Hypothalamus (tissue), 51 donors: Measurements from ENCODE around the gene CNTNAP5.

ENCODE experiments used
- DNase-seq, 51 donors: peaks; one replicate each; lab custom pipeline; 2025; lab: John Stamatoyannopoulos, UW

The CNTNAP5 gene

DNA sequence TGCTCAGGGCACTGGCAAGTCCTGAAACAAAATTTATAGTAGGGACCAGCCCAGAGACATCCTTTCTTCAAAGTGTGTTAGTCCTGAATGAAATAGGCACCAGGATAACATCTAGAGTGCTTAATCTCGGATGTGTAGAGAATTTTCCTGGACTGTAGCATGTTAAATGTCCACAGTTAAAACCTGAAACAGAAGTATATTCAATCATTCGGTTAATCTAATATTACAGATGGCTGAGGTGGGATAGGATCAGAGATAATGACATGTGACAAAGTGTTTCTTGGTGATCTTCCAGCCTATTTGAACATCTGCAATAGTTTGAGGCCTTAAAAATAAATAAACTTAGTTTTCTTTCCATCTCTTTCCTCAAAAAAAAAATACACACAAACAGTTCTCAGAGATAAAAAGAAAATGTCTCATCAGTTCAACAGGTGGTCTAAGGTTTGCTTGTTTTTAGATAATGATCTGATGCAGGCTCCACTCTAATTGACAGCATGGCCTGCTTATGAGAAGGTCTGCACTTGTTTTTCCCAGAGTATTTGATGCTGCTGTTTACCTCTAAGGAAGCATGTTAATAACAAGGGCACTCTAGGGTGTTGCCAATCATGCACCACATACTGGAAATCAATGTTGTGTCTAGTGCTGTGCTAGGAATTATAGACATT lies 25.9 kb downstream of the CNTNAP5 start:
- DNase-seq: no peak

DNA sequence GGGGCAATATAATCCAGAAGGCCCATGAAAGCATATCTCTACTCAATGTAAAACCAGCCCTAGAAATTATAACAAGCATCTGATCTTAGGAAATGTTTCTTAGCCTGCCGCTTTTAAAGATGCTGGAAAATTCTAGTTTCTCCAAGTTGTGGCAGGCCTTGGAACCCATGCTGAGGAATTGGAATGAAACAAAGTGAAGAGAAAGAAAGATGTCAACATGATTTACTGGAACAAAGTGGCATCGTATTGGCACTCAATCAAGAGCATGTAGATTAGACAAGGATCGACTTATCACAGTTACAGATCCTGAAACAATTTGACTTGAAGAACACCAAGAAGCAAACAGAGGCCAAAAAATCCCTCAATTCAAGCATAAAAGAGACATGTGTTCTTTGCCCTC lies 28.7 kb downstream of the CNTNAP5 start:
- no peak for DNase-seq

DNA sequence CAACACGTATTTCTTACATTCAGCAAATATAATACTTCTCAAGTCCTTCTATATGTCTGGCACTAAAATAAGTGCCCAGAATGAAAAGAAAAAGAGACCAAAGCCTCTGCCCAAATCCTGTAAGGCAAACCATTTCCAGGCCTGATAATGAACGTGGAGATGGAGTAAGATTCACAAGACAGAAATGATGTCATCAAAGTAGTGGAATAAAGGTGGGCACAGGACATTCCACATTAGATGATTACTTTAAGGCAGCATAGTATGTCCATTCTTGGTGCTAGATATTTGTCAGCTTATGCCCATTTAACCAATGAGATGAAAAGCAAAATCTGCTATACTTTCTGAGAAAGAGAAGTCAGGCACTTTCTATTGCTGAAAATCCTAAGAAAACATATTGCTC lies 38.5 kb downstream of the CNTNAP5 start:
- DNase-seq: no peak

DNA sequence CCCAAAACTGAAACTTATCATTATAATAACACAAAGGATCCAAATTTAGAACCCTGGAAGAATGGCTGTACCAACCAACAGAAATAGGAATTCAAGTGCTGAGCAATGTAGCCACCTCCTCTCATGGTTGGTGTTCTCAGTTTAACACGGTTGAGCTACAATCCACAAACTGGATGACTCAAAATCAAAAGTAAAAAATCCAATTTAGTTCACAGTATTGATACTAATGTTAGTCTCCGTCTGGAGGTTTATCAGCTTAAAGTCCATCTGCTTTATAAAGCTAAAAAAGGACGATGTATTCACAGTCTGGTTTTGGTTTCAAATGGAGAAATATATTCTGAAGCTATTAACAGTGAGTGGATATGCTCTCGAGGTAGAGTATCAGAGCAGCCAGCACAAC lies 40.5 kb downstream of the CNTNAP5 start:
- DNase-seq: no peak

DNA sequence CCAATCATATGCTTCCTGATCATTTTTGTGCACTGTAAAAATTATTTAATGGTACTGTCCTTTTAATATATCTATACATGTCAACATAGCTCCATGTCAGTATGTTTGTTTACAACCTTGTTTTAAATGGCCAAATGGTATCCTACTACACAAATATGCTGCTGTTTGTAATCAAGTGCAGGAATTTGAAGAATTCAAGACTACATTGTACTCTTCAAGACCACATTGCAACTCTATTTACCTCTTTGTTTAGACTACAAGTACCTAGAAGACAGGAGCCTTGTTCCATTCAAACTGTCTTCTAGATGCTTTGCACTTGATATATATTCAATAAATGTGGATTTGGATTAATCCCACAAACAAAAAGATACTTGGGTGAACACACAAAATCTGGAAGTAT lies 41.7 kb downstream of the CNTNAP5 start:
- DNase-seq: no peak

DNA sequence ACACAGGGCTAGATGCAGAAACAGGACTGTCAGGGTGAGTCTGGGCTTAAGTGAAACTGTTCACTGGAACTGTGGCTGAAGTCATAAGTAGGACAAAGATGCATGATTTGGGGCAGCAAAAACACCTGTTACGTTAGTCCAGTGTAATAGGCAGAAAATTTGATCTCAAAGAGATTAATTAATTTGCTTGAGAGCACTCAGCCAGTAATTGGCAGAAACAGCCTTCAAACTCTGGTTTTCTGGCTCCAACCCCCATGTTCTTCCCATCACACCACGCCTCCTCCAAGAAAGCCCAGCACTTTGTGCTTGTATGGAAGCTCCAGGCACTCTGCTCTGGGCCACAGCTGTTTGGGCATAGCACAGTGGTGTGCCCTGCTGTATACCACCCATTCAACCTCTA lies 54.0 kb downstream of the CNTNAP5 start:
- no peak for DNase-seq

DNA sequence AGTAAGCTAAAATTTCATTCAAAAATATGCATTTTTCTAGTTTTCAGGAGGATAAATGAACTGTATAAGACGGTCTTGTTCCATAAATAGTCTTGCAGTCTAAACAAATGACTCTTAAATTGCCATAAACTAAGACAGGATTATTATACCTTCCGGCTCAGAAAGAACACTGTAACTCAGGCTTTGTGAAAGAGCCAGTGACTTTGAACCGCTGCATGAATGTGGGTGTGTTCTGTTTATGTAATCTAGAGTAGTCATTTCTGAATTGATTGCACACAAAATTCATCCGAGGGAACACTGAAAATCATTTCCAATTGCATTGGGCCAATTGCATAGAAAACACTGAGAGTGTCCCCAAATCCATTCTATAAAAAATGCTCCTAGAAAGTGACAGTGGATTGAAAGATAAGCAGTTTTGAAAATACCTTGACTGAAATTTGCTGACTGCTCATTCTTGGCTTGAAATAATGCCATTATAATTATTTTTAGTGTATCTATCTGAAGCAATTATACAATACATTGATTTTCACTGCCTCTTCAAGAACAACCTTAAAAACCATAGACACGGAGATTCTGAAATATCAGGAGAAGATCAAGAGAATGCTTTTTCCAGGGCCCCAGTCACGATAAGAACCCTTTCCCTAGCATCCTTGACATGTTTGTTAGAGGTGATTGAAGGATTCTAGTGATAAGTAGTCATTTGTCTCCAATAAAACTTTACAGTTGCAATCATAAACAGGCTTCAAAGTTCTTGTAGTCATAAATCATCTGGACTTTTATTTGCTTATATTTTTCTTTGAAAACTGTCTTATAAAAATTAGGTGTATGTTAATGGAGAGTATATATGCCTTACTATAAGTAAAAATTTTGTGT lies 55.4 kb downstream of the CNTNAP5 start:
- DNase-seq: peak in 1 of 51 donors; percentile 9

DNA sequence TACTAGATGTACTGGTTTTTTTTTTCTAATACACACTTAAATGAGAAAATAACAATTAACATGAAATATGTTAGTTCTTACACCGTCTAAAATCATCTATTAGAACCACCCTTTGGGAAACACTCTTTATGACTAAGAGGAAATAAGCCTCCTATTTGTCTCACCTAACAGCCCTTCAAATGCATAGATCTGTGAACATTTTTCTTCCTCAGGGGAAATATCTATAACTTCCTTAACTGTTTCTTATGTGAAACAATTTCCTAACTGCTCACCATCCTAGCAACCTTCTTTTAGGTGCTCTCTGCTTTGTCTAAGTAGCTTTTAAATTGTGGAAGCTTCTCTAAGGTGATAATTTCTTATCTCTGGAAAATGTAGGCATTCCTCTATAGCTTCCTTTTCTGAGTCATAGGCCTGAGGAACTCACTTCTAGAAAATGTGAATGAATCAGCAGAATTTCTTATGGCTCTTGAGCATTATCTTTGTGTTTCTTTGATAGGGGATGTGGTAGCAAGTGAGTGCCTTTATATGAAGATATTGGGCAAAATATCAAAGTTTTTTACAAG lies 56.1 kb downstream of the CNTNAP5 start:
- DNase-seq: no peak

DNA sequence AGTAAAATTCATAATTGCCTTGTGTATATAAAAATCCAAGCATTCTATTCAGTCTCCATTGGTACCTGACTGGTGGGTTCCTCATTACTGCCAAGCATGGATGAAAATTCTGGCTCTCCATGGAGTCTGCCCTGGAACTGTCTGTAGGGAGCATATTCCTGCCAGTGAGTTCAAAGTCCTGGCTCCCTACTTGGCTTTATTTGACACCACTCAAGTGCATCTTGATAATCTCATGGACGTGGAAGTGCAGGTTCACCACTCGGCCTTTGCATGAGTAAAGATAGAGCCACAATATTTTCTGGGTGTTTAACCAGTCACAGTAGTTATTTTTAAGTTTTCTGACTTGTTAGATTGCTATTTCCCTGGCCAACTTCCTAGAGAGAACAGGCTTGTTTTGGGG lies 63.5 kb downstream of the CNTNAP5 start:
- DNase-seq: no peak

DNA sequence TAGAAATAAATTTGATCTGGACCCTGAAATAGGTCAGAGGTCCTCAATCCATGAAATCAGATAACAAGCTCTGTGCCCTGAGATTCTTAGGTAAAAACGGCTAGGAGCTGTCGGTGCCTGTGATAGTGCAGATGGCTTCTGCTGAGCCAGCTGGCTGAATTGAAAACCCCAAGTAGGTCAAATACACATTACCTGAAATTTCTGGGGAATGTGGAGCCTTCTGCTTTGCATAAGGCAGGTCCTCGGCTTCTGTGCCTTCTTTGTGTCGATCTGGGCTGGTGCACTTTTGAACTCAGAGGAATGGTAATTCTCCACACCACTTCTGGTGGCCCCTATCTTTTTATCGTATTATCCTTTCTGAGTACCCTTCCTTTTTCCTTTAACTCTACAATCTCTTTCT lies 66.6 kb downstream of the CNTNAP5 start:
- DNase-seq: no peak

DNA sequence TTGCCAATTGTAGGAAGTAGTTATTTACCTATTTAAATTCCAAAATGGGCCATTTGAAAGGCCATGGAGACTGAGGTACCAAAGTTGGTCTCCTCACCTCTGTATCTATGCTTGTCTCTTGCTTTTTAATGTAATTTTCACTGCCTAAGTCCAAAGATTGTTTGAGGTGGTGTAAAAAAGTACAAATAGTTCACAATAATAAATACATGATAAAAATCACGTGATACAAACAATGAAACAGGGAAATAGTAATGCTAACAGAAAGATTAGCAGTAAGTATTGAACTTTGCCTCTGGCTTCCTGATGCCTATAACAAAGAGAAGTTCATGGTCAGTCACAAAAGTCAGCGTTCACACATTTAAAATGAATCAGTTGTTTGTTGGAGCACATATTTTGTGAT lies 67.6 kb downstream of the CNTNAP5 start:
- no peak for DNase-seq

DNA sequence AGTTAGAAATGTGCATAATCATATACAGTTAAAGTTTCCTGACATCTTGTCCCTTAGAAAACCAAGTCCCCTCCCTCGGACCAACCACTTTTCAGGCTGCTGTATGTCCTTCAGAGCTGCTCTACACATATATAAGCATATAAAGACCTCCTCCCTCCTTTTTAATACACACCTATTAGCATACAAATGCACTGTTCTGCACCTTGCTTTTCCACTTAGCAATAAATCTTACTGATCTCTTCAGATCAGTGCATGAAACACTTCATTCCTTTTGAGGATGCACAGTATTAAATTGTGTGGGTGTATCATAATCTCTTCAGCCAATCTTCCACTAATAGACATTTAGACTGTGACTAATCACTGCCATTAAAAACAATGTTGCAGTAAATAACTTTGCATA lies 79.8 kb downstream of the CNTNAP5 start:
- no peak for DNase-seq

DNA sequence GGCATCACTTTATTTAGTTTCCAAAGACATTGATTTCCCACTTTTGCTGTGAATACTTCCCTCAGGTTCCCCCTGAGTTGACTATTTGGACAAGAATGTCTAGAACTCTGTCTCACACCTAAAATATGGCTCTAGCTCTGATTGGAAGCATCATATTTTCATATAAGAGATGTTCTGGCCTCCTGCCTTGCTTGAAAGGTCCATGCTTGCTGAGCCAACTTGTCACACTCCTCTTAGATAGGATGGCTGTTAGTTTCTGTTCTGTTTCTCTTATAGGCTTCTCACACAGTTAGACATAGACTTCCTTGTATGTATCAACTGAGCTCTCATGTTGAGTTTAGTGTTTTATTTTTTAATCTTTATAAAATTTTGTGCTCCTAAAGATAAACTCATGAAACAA lies 87.1 kb downstream of the CNTNAP5 start:
- no peak for DNase-seq

DNA sequence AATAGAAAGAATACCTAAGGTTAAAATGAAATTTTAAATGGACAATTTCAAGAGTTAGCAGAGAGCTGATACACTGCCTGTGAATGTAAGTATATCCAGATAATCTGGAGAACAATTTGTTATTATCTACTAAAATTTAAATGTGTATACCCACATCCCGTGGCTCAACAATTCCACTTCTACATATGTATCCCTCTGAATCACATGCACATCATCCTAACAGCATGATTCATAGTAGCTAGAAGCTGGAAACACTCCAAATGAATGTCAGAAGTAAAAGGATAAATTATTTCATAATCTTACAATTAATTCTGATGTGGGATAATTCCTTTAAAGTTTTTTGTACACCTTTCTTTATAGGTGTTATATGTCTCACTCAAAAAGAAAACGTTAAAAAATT lies 87.9 kb downstream of the CNTNAP5 start:
- no peak for DNase-seq

DNA sequence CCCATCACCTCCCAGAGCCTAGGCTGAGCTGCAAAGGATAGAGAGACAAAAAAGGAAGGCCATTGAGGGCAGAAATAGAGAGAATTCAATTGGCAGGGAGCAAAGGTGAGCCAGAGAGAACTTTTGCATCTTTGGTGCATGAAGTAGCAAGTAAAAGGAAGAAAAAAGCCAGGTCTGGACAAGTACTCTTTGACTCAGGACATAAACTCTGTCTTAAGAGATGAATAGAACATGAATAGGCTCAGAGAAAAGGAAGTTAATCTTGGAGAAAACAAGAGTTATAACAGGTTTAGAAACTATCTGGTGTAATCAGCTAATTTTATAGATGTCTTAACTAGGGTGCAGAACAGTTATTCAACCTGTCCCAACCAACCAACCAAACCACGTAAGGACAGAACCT lies 95.2 kb downstream of the CNTNAP5 start:
- DNase-seq: no peak

DNA sequence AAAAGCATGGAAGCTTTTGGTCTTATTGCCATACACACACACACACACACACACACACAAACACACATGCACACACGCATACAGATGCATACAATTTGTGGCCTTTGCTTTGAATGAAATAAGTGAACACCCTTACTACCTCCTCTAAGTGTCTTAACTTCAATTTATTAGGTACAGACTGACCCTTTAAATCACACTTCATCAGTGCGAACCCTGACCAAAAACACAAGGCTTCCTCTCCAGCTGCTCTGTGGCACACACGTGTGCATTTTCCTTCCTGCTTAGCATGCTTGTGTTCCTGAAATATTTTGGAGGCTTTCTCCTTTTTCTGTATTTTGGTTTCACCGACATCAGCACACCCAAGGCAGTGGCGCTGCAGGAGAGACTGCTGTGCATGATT lies 96.0 kb downstream of the CNTNAP5 start:
- DNase-seq: no peak

DNA sequence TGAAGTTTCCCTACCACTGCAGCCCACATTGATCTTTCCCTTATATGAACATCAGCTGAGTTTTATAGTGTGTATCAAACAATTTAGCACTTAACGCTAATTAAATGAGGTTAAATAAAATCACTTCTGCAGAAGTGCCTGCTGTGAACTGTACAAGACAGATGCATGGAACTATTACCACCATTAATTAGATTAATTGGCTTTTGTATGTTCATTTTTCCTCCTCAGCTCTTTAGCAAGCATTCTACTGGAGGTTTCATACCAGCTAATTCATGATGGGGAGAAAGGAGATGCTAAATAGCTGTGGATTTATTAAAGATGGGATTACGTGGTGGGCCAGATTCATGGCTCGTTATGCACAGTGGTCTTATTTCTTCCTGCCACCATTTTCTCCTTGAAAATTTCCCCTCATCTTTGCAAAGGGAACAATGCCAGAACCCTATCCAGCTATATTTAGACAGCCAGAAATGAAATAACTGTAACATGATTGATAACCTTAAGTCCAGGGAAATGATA lies 96.7 kb downstream of the CNTNAP5 start:
- DNase-seq: no peak

DNA sequence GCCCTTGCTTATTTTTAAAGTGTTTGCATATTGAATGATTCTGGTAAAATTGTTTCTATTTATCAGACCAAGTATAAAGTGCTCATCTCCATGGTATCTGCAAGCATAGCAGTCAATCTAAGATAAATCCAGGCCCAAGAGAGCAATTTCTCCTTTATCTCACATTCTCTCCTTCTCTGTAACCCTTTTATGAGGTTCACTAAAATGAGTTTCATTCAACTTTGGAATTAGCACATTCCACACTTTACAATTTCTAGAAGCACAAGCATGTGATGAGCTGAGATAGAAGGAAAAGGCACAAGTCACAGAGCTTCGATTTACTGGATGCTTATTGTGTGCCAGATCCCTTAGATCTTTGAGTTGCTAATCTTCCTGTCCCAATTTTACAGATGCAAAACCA lies 97.3 kb downstream of the CNTNAP5 start:
- no peak for DNase-seq

DNA sequence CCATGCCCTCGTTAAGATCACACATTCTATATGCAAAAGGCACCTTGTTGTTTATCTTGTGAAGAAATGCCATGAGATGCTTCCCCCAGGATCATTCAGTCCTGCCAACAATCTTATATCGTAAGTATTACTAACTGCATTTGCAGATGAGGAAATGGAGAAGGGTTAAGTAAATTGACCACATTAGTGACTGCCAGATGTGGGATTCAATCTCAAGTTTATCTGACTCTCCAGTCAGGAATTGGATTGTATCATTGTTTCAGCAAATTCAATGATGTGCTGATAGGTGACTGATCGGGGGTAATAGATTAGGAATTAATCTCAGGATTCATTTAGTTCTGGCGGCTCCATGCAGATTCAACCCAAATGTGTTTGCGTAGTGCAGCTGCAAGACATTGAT lies 106.2 kb downstream of the CNTNAP5 start:
- DNase-seq: no peak

DNA sequence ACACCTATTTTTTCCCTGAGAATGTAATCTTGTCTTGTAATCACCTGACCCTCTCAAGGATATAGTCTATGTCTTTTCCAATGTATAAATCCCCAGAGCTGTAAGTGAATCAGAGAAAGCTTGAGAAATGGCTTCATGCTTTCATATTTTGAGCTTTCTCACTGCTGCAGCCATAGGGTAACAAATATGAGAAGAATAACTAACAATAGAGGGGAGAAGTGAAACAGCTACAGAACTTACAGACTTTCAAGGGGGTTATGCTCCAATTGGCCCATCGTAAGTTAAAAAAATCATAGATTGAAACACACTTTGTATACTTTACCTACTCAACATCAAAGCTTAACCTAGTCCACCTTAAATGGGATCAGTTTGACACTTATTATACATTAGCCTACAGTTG lies 111.0 kb downstream of the CNTNAP5 start:
- no peak for DNase-seq

DNA sequence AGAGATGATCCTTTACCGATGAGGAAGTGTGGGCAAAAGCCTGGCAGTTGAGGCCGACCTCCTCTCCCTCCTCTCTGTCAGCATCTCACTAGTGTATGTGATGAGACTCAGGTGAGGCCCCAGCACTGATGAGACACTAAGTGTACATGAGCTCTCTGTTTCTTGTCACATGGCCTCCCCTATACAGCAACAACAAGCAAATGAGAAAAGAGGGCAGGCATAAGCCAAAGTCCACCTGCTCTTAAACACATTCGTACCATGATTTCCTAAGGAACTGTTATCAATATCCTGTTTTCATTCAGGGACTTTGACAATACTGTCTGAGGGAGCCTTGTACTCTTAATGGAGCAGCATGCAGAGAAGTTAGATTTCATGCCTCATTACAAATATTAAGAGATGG lies 113.0 kb downstream of the CNTNAP5 start:
- no peak for DNase-seq

DNA sequence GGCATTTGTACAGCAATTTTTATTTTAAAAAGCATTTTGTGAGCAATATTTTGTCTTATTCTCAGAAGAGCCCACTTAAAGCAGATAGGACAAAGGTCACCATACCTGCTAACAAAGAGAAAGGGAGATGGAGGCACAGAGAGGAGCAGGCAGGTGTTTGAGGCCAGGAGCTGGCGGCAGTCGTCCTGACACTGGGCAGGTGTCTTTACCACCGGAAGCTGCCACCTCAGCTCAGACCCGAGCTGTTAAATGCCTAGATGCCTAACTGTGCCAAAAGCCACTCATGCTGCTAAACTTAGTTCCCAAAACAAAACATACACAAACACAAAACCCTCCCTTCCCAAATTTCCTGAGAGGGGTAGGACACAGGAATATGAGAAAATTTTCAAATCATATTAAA lies 120.9 kb downstream of the CNTNAP5 start:
- no peak for DNase-seq
